KMS-11 (cell line): ENCODE results near the gene CPEB4.

Experiments used
- H2AFZ ChIP-seq: fragments of 200-600 bp; sonication (generic); 2 replicates; pipeline ENCODE4 v1.6.1; 2016; ENCODE audit warnings: antibody characterized with exemption, mixed run types, low read depth
- H3K27ac ChIP-seq: fragments of 200-600 bp; sonication (generic); 2 replicates; pipeline ENCODE4 v1.6.1; 2016; ENCODE audit warnings: mild to moderate bottlenecking, mixed run types
- H3K27me3 ChIP-seq: fragments of 200-600 bp; sonication (generic); 2 replicates; pipeline ENCODE4 v1.6.1; 2017; ENCODE audit warnings: mild to moderate bottlenecking, low read depth, mixed run types, moderate library complexity; ENCODE audit not compliant: insufficient read depth
- H3K36me3 ChIP-seq: fragments of 200-600 bp; sonication (generic); 2 replicates; pipeline ENCODE4 v1.6.1; 2017; ENCODE audit warnings: mild to moderate bottlenecking, mixed run types; ENCODE audit not compliant: insufficient read depth
- H3K4me1 ChIP-seq: fragments of 200-600 bp; sonication (generic); 2 replicates; pipeline ENCODE4 v1.6.1; 2016; ENCODE audit warnings: mild to moderate bottlenecking, low read depth, mixed run types; ENCODE audit not compliant: poor library complexity, severe bottlenecking
- H3K4me2 ChIP-seq: fragments of 200-600 bp; sonication (generic); 2 replicates; pipeline ENCODE4 v1.7.0; 2016; ENCODE audit warnings: mild to moderate bottlenecking, mixed run types
- H3K4me3 ChIP-seq: fragments of 200-600 bp; sonication (generic); IDR thresholded peaks from 2 replicates; pipeline ENCODE4 v1.6.1; 2017; ENCODE audit warnings: low read depth, low read length, mixed read lengths; ENCODE audit not compliant: insufficient read depth
- H3K79me2 ChIP-seq: fragments of 200-600 bp; sonication (generic); 2 replicates; pipeline ENCODE4 v1.6.1; 2016; ENCODE audit warnings: low read depth, mixed run types; ENCODE audit not compliant: insufficient read depth
- H3K9ac ChIP-seq: fragments of 200-600 bp; sonication (generic); 2 replicates; pipeline ENCODE4 v1.6.1; 2016; ENCODE audit warnings: mild to moderate bottlenecking, mixed run types
- H4K20me1 ChIP-seq: fragments of 200-600 bp; sonication (generic); 2 replicates; pipeline ENCODE4 v1.6.1; 2016; ENCODE audit warnings: mild to moderate bottlenecking, mixed run types; ENCODE audit not compliant: insufficient read depth
- TF ChIP-seq, protein P1 (sequence below): fragments of 200-600 bp; sonication (generic); conservative IDR thresholded peaks from 2 replicates; pipeline ENCODE4 v1.6.1; 2017; ENCODE audit warnings: low read depth, mild to moderate bottlenecking, antibody characterized with exemption, low read length, moderate library complexity, mixed read lengths

Gene CPEB4

DNA sequence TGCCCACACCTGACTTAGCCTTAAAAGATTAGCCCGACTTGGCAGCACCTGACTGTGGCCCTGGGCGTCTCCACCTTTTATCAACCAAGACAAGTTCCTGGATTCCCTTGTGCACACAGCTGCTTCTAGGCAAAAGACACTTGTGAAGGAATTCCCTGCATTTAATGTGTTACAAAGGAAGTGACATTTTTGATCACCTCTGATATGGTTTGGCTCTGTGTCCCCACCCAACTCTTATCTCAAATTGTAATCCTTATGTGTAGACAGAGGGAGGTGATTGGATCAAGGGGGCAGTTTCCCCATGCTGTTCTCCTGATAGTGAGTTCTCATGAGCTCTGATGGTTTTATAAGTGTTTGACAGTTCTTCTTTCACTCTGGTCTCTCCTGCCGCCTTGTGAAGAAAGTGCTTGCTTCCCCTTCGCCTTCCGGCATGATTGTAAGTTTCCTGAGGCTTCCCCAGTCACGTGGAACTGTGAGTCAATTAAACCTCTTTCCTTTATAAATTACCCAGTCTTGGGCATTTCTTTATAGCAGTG is 2.6 kb upstream of the CPEB4 start:
- no peak overlapping the region for H3K9ac ChIP-seq
- H3K27me3 ChIP-seq, result no peaks in the 10 kb centered on the region
- H3K36me3 ChIP-seq, result no peaks in the 10 kb centered on the region
- H3K4me2 ChIP-seq, result peak overlapping the region; percentile 76
- no peaks in the 10 kb centered on the region for H4K20me1 ChIP-seq
- H3K4me3 ChIP-seq, result no peak overlapping the region
- H2AFZ ChIP-seq, result no peak overlapping the region
- H3K27ac ChIP-seq, result no peak overlapping the region
- peaks cover 21% of the 10 kb centered on the region for H3K79me2 ChIP-seq
- TF ChIP-seq, protein P1, sequence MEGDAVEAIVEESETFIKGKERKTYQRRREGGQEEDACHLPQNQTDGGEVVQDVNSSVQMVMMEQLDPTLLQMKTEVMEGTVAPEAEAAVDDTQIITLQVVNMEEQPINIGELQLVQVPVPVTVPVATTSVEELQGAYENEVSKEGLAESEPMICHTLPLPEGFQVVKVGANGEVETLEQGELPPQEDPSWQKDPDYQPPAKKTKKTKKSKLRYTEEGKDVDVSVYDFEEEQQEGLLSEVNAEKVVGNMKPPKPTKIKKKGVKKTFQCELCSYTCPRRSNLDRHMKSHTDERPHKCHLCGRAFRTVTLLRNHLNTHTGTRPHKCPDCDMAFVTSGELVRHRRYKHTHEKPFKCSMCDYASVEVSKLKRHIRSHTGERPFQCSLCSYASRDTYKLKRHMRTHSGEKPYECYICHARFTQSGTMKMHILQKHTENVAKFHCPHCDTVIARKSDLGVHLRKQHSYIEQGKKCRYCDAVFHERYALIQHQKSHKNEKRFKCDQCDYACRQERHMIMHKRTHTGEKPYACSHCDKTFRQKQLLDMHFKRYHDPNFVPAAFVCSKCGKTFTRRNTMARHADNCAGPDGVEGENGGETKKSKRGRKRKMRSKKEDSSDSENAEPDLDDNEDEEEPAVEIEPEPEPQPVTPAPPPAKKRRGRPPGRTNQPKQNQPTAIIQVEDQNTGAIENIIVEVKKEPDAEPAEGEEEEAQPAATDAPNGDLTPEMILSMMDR, result no peak
- H3K4me1 ChIP-seq, result peaks cover 47% of the 10 kb centered on the region

DNA sequence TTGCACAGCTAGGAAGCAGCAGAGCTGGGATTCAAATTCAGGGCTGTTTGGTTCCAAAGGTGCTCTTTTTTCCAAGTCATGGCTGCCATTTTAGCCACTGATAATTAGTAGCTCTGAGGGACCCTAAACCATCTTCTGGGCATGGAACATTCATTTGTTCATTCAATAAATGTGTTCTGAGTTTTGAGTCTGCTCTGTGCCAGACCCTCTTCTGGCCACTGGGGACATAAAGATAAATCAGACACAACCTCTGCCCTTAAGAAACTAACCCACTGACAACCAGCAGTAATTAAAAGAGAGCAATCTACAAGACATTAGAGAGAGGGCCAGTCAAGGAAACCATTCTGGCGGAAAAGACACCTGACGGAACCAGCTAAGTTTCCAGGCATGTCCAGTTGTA is 2.0 kb upstream of the CPEB4 start:
- TF ChIP-seq, protein P1, result no peak
- H3K36me3 ChIP-seq, result no peaks in the 10 kb centered on the region
- H3K4me2 ChIP-seq, result 0 out of 2 replicates have a peak overlapping the region, but pooled peaks have one; percentile 7
- no peak overlapping the region for H2AFZ ChIP-seq
- H3K4me1 ChIP-seq, result peaks cover 47% of the 10 kb centered on the region
- H3K4me3 ChIP-seq, result no peak overlapping the region
- no peaks in the 10 kb centered on the region for H3K27me3 ChIP-seq
- H4K20me1 ChIP-seq, result no peaks in the 10 kb centered on the region
- H3K9ac ChIP-seq, result no peak overlapping the region
- peaks cover 28% of the 10 kb centered on the region for H3K79me2 ChIP-seq
- H3K27ac ChIP-seq, result no peak overlapping the region

DNA sequence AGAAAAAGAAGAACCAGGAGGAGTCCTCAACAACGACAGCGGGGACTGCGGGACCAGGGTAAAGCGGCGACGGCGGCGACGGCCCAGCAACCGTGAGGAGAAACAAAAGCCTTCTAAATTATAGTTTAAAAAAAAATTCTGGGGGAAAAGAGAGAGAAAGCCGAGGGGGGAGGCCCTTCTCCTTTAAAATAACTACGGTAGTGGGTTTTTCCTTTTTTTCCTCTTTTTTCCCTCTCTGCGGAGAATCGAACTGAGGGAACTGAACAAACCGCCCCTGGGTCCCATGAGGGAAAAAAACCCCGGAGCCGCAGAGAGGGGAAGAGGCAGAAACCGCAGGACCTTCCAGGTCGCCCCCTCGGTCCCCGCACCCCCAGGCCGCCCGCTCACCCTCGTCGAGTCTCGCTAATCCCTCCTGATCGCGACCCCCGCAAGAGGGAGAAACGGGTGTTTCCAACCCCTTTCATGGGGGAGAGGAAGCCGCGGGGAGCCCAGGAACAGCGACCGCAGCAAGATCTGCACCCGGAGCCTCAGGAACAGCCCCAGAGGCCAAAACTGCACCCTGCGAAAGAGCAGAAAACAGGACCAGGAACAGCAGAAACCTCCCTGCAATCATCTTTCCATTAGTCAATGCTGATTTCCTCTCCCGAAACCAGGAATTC is 453 bp downstream of the CPEB4 start:
- peak overlapping the region; percentile 66 for H3K9ac ChIP-seq

DNA sequence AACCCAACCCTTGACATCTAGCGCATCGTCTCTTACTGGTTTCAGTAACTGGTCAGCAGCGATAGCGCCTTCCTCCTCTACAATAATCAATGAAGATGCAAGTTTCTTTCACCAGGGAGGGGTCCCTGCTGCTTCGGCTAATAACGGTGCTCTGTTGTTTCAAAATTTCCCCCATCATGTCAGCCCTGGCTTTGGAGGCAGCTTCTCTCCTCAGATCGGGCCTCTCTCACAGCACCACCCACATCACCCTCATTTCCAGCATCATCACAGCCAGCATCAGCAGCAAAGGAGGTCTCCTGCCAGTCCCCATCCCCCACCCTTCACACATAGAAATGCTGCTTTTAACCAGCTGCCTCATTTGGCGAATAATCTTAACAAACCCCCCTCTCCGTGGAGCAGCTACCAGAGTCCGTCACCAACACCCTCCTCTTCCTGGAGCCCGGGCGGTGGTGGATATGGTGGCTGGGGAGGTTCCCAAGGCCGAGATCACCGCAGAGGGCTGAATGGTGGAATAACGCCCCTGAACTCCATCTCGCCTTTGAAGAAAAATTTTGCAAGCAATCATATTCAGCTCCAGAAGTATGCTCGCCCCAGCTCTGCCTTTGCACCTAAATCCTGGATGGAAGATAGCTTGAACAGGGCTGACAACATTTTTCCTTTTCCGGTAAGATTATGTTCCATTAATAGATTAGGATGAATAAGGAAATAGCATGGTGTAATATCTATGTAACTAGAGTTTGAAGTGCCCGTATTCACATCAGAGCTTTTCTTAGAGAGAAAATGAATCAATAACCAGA is 2.2 kb downstream of the CPEB4 start:
- H3K27me3 ChIP-seq, result no peaks in the 10 kb centered on the region
- H3K9ac ChIP-seq, result peak overlapping the region; percentile 66
- peaks cover 68% of the 10 kb centered on the region for H3K79me2 ChIP-seq
- TF ChIP-seq, protein P1, result no peak
- H3K27ac ChIP-seq, result peak overlapping the region; percentile 71
- H2AFZ ChIP-seq, result no peak overlapping the region
- peaks cover 29% of the 10 kb centered on the region for H3K4me1 ChIP-seq
- H4K20me1 ChIP-seq, result no peaks in the 10 kb centered on the region
- H3K4me3 ChIP-seq, result no peak overlapping the region
- no peaks in the 10 kb centered on the region for H3K36me3 ChIP-seq
- peak overlapping the region; percentile 73 for H3K4me2 ChIP-seq

More for the DNA sequence above, 453 bp downstream of the CPEB4 start:
- TF ChIP-seq, protein P1, result no peak
- no peaks in the 10 kb centered on the region for H4K20me1 ChIP-seq
- H3K27ac ChIP-seq, result peak overlapping the region; percentile 32
- H3K36me3 ChIP-seq, result no peaks in the 10 kb centered on the region
- H3K4me3 ChIP-seq, result no peak overlapping the region
- no peaks in the 10 kb centered on the region for H3K27me3 ChIP-seq
- peaks cover 51% of the 10 kb centered on the region for H3K79me2 ChIP-seq
- H3K4me1 ChIP-seq, result peaks cover 38% of the 10 kb centered on the region
- no peak overlapping the region for H2AFZ ChIP-seq
- H3K4me2 ChIP-seq, result peak overlapping the region; percentile 73
